Neural cell (in vitro differentiated cells): ENCODE measurements around the gene KLHL42. TPM values are rescaled to one million over a fixed set of nuclear protein-coding genes. Genes with fewer than 3 reads are reported as not detected.
"Not testable (repeated sequence)": the region's sequence is repeated elsewhere in the genome, so short reads cannot be mapped to it uniquely, and the experiment has no call there.

Source experiments
- H2AFZ ChIP-seq: fragments of 200-600, 300-800 bp; sonication (generic), shearing (Covaris generic); 2 replicates; pipeline ENCODE4 v1.6.0; 2014; ENCODE audit warnings: low read depth, mild to moderate bottlenecking, antibody characterized with exemption, low read length, moderate library complexity
- H3F3A ChIP-seq: fragments of 200-600 bp; shearing (Covaris generic); 2 replicates; pipeline ENCODE4 v1.6.1; 2016; ENCODE audit warnings: mild to moderate bottlenecking, moderate library complexity, mixed read lengths, antibody characterized with exemption, low read length; ENCODE audit not compliant: insufficient read depth, poor library complexity, severe bottlenecking
- H3K27ac ChIP-seq: fragments of 200-600, 300-800 bp; sonication (generic), shearing (Covaris generic); 2 replicates; pipeline ENCODE4 v1.5.1; 2014; ENCODE audit warnings: mild to moderate bottlenecking, low read length, moderate library complexity
- H3K27me3 ChIP-seq: fragments of 300-800, 200-600 bp; sonication (generic), shearing (Covaris generic); 2 replicates; pipeline ENCODE4 v1.6.0; 2014; ENCODE audit warnings: mild to moderate bottlenecking, low read depth, low read length, moderate library complexity; ENCODE audit not compliant: insufficient read depth
- H3K36me3 ChIP-seq: fragments of 300-800, 200-600 bp; sonication (generic), shearing (Covaris generic); 2 replicates; pipeline ENCODE4 v1.5.1; 2014; ENCODE audit warnings: mild to moderate bottlenecking, antibody characterized with exemption, low read length, moderate library complexity; ENCODE audit not compliant: insufficient read depth
- H3K4me2 ChIP-seq: fragments of 300-800, 200-600 bp; sonication (generic), shearing (Covaris generic); 2 replicates; pipeline ENCODE4 v1.6.0; 2014; ENCODE audit warnings: mild to moderate bottlenecking, low read length
- H3K4me3 ChIP-seq: fragments of 300-800, 200-600 bp; sonication (generic), shearing (Covaris generic); 2 replicates; pipeline ENCODE4 v1.5.1; 2014; ENCODE audit warnings: mild to moderate bottlenecking, low read length, moderate library complexity
- H3K79me2 ChIP-seq: fragments of 200-600 bp; shearing (Covaris generic); replicated peaks from 2 replicates; pipeline ENCODE4 v1.6.0; 2014; ENCODE audit warnings: mild to moderate bottlenecking, low read length, moderate library complexity; ENCODE audit not compliant: insufficient read depth
- H3K9ac ChIP-seq: fragments of 300-800, 200-600 bp; sonication (generic), shearing (Covaris generic); 2 replicates; pipeline ENCODE4 v1.6.1; 2016; ENCODE audit warnings: mild to moderate bottlenecking, low read length, mixed read lengths
- H3K9me2 ChIP-seq: fragments of 200-600 bp; shearing (Covaris generic); 2 replicates; pipeline ENCODE4 v1.6.1; 2016; ENCODE audit warnings: mild to moderate bottlenecking, low read length, mixed read lengths; ENCODE audit not compliant: insufficient read depth
- H3K9me3 ChIP-seq: fragments of 200-600, 300-800 bp; sonication (generic), shearing (Covaris generic); 2 replicates; pipeline ENCODE4 v1.6.1; 2016; ENCODE audit warnings: mild to moderate bottlenecking, mixed run types, low read length, moderate library complexity, mixed read lengths
- H4K20me1 ChIP-seq: fragments of 200-600 bp; shearing (Covaris generic); 2 replicates; pipeline ENCODE4 v1.6.1; 2016; ENCODE audit warnings: mild to moderate bottlenecking, mixed run types; ENCODE audit not compliant: insufficient read depth
- EP300 ChIP-seq: fragments of 450-650 bp; conservative IDR thresholded peaks from 2 replicates; pipeline ENCODE4 v1.6.1; 2014; ENCODE audit warnings: antibody characterized with exemption, mild to moderate bottlenecking, moderate library complexity; ENCODE audit not compliant: poor library complexity, severe bottlenecking
- EZH2 ChIP-seq: fragments of 200-600, 300-800 bp; shearing (Covaris generic), sonication (generic); IDR thresholded peaks from 2 replicates; pipeline ENCODE4 v1.6.1; 2014; ENCODE audit warnings: antibody characterized with exemption, low read length, borderline replicate concordance, mild to moderate bottlenecking; ENCODE audit not compliant: insufficient read depth, poor library complexity, severe bottlenecking
- MXI1 ChIP-seq: fragments of 450-650 bp; conservative IDR thresholded peaks from 2 replicates; pipeline ENCODE4 v1.6.1; 2014; ENCODE audit warnings: antibody characterized with exemption, mild to moderate bottlenecking; ENCODE audit not compliant: poor library complexity, severe bottlenecking
- POLR2AphosphoS5 ChIP-seq: IDR thresholded peaks from 2 replicates; pipeline ENCODE4 v1.6.1; 2012
- RAD21 ChIP-seq: fragments of 450-650 bp; conservative IDR thresholded peaks from 2 replicates; pipeline ENCODE4 v1.6.1; 2014; ENCODE audit warnings: antibody characterized with exemption, mild to moderate bottlenecking, moderate library complexity
- SMC3 ChIP-seq: fragments of 450-650 bp; conservative IDR thresholded peaks from 2 replicates; pipeline ENCODE4 v1.6.1; 2014; ENCODE audit warnings: antibody characterized with exemption, mild to moderate bottlenecking, moderate library complexity; ENCODE audit not compliant: poor library complexity
- TAF1 ChIP-seq: IDR thresholded peaks from 2 replicates; pipeline ENCODE4 v1.6.1; 2012; ENCODE audit warnings: low read depth
- polyA plus RNA-seq: library from polyadenylated mRNA; depleted of rRNA; stranded (reverse); fragments of >200 nt; gene quantifications from 2 replicates; pipeline ENCODE4 v1.2.3, GENCODE V29; 2014
- TF ChIP-seq, protein P1 (sequence below): IDR thresholded peaks from 2 replicates; pipeline ENCODE4 v1.6.1; 2012; ENCODE audit warnings: borderline replicate concordance
- TF ChIP-seq, protein P2 (sequence below): fragments of 450-650 bp; IDR thresholded peaks from 2 replicates; pipeline ENCODE4 v1.5.1; 2014; ENCODE audit warnings: antibody characterized with exemption, mild to moderate bottlenecking, moderate library complexity; ENCODE audit not compliant: poor library complexity, severe bottlenecking

The KLHL42 gene
- polyA plus RNA-seq, 1 donor from 2014 or later = 52.2 TPM

DNA sequence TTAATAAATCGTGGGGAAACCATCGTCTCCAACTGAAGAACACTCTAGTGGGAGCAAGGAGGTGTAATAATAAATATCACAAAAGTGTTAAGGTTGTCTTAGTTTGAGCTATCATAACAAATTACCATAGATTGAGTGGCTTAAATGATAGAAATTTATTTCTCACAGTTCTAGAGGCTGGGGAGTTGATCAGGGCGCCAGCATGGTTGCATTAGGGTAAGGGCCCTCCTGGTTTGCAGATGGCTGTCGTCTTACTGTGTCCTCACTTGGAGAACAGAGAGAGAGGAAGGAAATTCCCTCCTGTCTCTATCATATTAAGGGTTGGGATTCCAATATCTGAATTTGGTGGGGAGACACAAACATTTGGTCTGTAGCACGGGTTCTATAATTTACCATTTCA, 36.4 kb upstream of the KLHL42 start:
- Histone ChIP-seq H3K79me2 (no peaks in the 10 kb centered on the region), H3K9me2 (no peaks in the 10 kb centered on the region), H3K9ac (no peak overlapping the region), H3K9me3 (no peaks in the 10 kb centered on the region), H3K27me3 (no peaks in the 10 kb centered on the region), H3K4me3 (no peak overlapping the region), H3K4me2 (no peak overlapping the region), H4K20me1 (no peaks in the 10 kb centered on the region), H3K36me3 (no peaks in the 10 kb centered on the region), H3F3A (no peaks in the 10 kb centered on the region), H3K27ac (no peak overlapping the region), H2AFZ (no peak overlapping the region)
- TF ChIP-seq TAF1 = no peak
- TF ChIP-seq, protein P1, sequence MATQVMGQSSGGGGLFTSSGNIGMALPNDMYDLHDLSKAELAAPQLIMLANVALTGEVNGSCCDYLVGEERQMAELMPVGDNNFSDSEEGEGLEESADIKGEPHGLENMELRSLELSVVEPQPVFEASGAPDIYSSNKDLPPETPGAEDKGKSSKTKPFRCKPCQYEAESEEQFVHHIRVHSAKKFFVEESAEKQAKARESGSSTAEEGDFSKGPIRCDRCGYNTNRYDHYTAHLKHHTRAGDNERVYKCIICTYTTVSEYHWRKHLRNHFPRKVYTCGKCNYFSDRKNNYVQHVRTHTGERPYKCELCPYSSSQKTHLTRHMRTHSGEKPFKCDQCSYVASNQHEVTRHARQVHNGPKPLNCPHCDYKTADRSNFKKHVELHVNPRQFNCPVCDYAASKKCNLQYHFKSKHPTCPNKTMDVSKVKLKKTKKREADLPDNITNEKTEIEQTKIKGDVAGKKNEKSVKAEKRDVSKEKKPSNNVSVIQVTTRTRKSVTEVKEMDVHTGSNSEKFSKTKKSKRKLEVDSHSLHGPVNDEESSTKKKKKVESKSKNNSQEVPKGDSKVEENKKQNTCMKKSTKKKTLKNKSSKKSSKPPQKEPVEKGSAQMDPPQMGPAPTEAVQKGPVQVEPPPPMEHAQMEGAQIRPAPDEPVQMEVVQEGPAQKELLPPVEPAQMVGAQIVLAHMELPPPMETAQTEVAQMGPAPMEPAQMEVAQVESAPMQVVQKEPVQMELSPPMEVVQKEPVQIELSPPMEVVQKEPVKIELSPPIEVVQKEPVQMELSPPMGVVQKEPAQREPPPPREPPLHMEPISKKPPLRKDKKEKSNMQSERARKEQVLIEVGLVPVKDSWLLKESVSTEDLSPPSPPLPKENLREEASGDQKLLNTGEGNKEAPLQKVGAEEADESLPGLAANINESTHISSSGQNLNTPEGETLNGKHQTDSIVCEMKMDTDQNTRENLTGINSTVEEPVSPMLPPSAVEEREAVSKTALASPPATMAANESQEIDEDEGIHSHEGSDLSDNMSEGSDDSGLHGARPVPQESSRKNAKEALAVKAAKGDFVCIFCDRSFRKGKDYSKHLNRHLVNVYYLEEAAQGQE = no peak
- TF ChIP-seq SMC3 = no peak
- TF ChIP-seq POLR2AphosphoS5 = no peak
- no peak for TF ChIP-seq EP300
- TF ChIP-seq RAD21 = no peak
- no peak for TF ChIP-seq EZH2
- no peak for TF ChIP-seq MXI1
- TF ChIP-seq, protein P2, sequence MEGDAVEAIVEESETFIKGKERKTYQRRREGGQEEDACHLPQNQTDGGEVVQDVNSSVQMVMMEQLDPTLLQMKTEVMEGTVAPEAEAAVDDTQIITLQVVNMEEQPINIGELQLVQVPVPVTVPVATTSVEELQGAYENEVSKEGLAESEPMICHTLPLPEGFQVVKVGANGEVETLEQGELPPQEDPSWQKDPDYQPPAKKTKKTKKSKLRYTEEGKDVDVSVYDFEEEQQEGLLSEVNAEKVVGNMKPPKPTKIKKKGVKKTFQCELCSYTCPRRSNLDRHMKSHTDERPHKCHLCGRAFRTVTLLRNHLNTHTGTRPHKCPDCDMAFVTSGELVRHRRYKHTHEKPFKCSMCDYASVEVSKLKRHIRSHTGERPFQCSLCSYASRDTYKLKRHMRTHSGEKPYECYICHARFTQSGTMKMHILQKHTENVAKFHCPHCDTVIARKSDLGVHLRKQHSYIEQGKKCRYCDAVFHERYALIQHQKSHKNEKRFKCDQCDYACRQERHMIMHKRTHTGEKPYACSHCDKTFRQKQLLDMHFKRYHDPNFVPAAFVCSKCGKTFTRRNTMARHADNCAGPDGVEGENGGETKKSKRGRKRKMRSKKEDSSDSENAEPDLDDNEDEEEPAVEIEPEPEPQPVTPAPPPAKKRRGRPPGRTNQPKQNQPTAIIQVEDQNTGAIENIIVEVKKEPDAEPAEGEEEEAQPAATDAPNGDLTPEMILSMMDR = no peak

DNA sequence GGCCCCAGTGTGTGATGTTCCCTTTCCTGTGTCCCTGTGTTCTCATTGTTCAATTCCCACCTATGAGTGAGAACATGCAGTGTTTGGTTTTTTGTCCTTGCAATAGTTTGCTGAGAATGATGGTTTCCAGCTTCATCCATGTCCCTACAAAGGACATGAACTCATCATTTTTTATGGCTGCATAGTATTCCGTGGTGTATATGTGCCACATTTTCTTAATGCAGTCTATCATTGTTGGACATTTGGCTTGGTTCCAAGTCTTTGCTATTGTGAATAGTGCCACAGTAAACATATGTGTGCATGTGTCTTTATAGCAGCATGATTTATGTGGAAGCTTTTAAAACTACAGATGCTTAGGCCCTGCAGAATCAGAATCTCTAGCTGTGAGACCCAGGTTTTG, 34.3 kb upstream of the KLHL42 start:
- not testable (repeated sequence) for H3K9ac ChIP-seq, H3K36me3 ChIP-seq, H2AFZ ChIP-seq, H3K4me3 ChIP-seq, H3F3A ChIP-seq, H3K4me2 ChIP-seq, H3K79me2 ChIP-seq, H4K20me1 ChIP-seq, H3K9me3 ChIP-seq, H3K9me2 ChIP-seq, H3K27ac ChIP-seq, H3K27me3 ChIP-seq
